GM12878 (cell line): ENCODE results near the gene KBTBD2.

Source experiments
- CEBPB ChIP-seq, 2 experiments: fragments of 150-350 bp in 1 of 2; IDR thresholded peaks; 2 replicates each; pipeline ENCODE4 v1.6.1; 2012 to 2014; ENCODE audit warnings: low read depth in 2 of 2, low read length in 2 of 2, borderline replicate concordance in 1 of 2, inconsistent platforms in 1 of 2
- EP300 ChIP-seq, 2 experiments: fragments of 150-350 bp in 1 of 2; IDR thresholded peaks; 2 replicates each; pipeline ENCODE4 v1.6.1; 2011 to 2012; ENCODE audit warnings: low read depth in 2 of 2, low read length in 2 of 2, borderline replicate concordance in 1 of 2, improper control_type of control experiment in 1 of 2, inconsistent platforms in 1 of 2; ENCODE audit not compliant: control insufficient read depth in 1 of 2
- EZH2 ChIP-seq: IDR thresholded peaks from 2 replicates; pipeline ENCODE4 v1.6.1; 2012; ENCODE audit warnings: low read depth, mild to moderate bottlenecking, control low read depth, inconsistent platforms, low read length, borderline replicate concordance; ENCODE audit not compliant: control insufficient read depth
- MXI1 ChIP-seq: fragments of 150-350 bp; IDR thresholded peaks from 2 replicates; pipeline ENCODE4 v1.6.1; 2011; ENCODE audit warnings: low read depth, mild to moderate bottlenecking, inconsistent platforms, low read length, improper control_type of control experiment
- RFX5 ChIP-seq: IDR thresholded peaks from 2 replicates; pipeline ENCODE4 v1.6.1; 2011; ENCODE audit warnings: low read depth, low read length, improper control_type of control experiment
- YBX1 ChIP-seq: fragments of 450-650 bp; IDR thresholded peaks from 2 replicates; pipeline ENCODE4 v1.6.1; 2016; ENCODE audit warnings: antibody characterized with exemption
- ZSCAN29 ChIP-seq: fragments of 450-650 bp; IDR thresholded peaks from 2 replicates; pipeline ENCODE4 v1.6.1; 2017; ENCODE audit warnings: mild to moderate bottlenecking, moderate library complexity
- TF ChIP-seq, protein P1 (sequence below), 3 experiments: IDR thresholded peaks in 2 of 3; conservative IDR thresholded peaks in 1 of 3; 2 replicates each; pipeline ENCODE4 v1.5.1; 2011; ENCODE audit warnings: low read depth in 3 of 3, low read length in 3 of 3, mild to moderate bottlenecking in 3 of 3, control low read depth in 2 of 3, moderate library complexity in 2 of 3, inconsistent platforms in 1 of 3, mixed read lengths in 1 of 3; ENCODE audit not compliant: control insufficient read depth in 2 of 3, insufficient read depth in 1 of 3; ENCODE audit errors: extremely low read depth in 1 of 3
- TF ChIP-seq, protein P2 (sequence below): IDR thresholded peaks from 2 replicates; pipeline ENCODE4 v1.6.1; 2012; ENCODE audit warnings: low read depth, low read length, improper control_type of control experiment
- TF ChIP-seq, protein P3 (sequence below): fragments of 450-650 bp; IDR thresholded peaks from 2 replicates; pipeline ENCODE4 v1.6.1; 2017; ENCODE audit warnings: mild to moderate bottlenecking, low read depth, inconsistent platforms; ENCODE audit not compliant: poor library complexity, severe bottlenecking

DNA sequence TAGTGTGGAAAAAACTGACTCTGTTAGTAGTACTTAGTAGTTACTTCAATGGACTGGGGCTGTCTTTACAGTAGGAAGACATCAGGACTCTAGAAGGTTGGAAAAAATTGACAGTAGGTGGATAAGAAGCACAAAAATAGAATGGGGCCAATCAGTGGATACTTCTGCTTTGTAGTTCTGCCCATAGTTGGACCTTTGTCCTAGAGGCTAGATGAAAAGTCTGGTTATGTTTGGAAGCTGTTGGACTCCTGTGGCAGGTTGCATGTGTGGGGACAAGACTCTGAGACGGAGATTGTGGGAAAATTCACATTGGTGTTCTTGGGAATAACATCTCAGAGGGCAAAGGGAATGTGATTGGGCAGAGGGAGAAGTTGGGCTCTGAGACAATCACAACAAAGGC is 18.6 kb upstream of the KBTBD2 start:
- TF ChIP-seq, protein P1, sequence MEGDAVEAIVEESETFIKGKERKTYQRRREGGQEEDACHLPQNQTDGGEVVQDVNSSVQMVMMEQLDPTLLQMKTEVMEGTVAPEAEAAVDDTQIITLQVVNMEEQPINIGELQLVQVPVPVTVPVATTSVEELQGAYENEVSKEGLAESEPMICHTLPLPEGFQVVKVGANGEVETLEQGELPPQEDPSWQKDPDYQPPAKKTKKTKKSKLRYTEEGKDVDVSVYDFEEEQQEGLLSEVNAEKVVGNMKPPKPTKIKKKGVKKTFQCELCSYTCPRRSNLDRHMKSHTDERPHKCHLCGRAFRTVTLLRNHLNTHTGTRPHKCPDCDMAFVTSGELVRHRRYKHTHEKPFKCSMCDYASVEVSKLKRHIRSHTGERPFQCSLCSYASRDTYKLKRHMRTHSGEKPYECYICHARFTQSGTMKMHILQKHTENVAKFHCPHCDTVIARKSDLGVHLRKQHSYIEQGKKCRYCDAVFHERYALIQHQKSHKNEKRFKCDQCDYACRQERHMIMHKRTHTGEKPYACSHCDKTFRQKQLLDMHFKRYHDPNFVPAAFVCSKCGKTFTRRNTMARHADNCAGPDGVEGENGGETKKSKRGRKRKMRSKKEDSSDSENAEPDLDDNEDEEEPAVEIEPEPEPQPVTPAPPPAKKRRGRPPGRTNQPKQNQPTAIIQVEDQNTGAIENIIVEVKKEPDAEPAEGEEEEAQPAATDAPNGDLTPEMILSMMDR (IDR thresholded peaks at IDR 0.05 in 2 of 3, conservative IDR thresholded peaks at IDR 0.05 in 1 of 3; ENCODE audit: control insufficient read depth in 2 of 3, extremely low read depth in 1 of 3, insufficient read depth in 1 of 3, low read depth in 3 of 3, low read length in 3 of 3), result no peak
- no peak for TF ChIP-seq YBX1
- TF ChIP-seq RFX5, result no peak
- TF ChIP-seq EP300 (IDR thresholded peaks at IDR 0.05; ENCODE audit: borderline replicate concordance in 1 of 2, control insufficient read depth in 1 of 2, low read depth in 2 of 2, low read length in 2 of 2), result no peak
- no peak for TF ChIP-seq CEBPB (IDR thresholded peaks at IDR 0.05; ENCODE audit: borderline replicate concordance in 1 of 2, low read depth in 2 of 2, low read length in 2 of 2)
- TF ChIP-seq, protein P2, sequence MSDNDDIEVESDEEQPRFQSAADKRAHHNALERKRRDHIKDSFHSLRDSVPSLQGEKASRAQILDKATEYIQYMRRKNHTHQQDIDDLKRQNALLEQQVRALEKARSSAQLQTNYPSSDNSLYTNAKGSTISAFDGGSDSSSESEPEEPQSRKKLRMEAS, result no peak
- no peak for TF ChIP-seq MXI1
- TF ChIP-seq, protein P3, sequence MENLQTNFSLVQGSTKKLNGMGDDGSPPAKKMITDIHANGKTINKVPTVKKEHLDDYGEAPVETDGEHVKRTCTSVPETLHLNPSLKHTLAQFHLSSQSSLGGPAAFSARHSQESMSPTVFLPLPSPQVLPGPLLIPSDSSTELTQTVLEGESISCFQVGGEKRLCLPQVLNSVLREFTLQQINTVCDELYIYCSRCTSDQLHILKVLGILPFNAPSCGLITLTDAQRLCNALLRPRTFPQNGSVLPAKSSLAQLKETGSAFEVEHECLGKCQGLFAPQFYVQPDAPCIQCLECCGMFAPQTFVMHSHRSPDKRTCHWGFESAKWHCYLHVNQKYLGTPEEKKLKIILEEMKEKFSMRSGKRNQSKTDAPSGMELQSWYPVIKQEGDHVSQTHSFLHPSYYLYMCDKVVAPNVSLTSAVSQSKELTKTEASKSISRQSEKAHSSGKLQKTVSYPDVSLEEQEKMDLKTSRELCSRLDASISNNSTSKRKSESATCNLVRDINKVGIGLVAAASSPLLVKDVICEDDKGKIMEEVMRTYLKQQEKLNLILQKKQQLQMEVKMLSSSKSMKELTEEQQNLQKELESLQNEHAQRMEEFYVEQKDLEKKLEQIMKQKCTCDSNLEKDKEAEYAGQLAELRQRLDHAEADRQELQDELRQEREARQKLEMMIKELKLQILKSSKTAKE, result no peak
- TF ChIP-seq ZSCAN29, result no peak
- TF ChIP-seq EZH2, result no peak
